HG03097 (cell line): Measurements from ENCODE around the gene IL4I1.
"Not testable (repeated sequence)": the region's sequence is repeated elsewhere in the genome, so short reads cannot be mapped to it uniquely, and the experiment has no call there.

Experiments
- ATAC-seq: cut with Tn5 transposase; IDR thresholded peaks from one replicate; pipeline ENCODE4 v1.9.1; 2021; ENCODE audit not compliant: unreplicated experiment, low FRiP score

IL4I1 gene

GRCh38 chr19:49924881-49925210, 28.2 kb upstream of the IL4I1 start:
- not testable (repeated sequence) for ATAC-seq

GRCh38 chr19:49924004-49924880, 27.6 kb upstream of the IL4I1 start:
- no peak for ATAC-seq

GRCh38 chr19:49923055-49924003, 26.6 kb upstream of the IL4I1 start:
- ATAC-seq, result no peak

- ATAC-seq, result no peak
Measured at GRCh38 chr19:49921871-49922795, 25.4 kb upstream of the IL4I1 start.

GRCh38 chr19:49920624-49921363, 24.1 kb upstream of the IL4I1 start:
- no peak for ATAC-seq

- ATAC-seq, result no peak
Measured at GRCh38 chr19:49918089-49918488, 21.4 kb upstream of the IL4I1 start.

- ATAC-seq, result no peak
Measured at GRCh38 chr19:49916839-49917733, 20.4 kb upstream of the IL4I1 start.

- ATAC-seq, result no peak
Measured at GRCh38 chr19:49915271-49915670, 18.6 kb upstream of the IL4I1 start.

GRCh38 chr19:49913720-49914119, 17.0 kb upstream of the IL4I1 start:
- ATAC-seq, result no peak

- ATAC-seq, result no peak
Measured at GRCh38 chr19:49912965-49913685, 16.4 kb upstream of the IL4I1 start.

- no peak for ATAC-seq
Measured at GRCh38 chr19:49911381-49912145, 14.9 kb upstream of the IL4I1 start.

- ATAC-seq, result no peak
Measured at GRCh38 chr19:49910179-49910578, 13.5 kb upstream of the IL4I1 start.

- no peak for ATAC-seq
Measured at GRCh38 chr19:49908480-49909420, 12.1 kb upstream of the IL4I1 start.

GRCh38 chr19:49907745-49908446, 11.2 kb upstream of the IL4I1 start:
- ATAC-seq, result no peak

GRCh38 chr19:49906879-49907564, 10.3 kb upstream of the IL4I1 start:
- no peak for ATAC-seq
